Measurements from ENCODE around the gene MGRN1. TPM values are rescaled to one million over a fixed set of nuclear protein-coding genes. Genes with fewer than 3 reads are reported as not detected.
A peak's percentile ranks its signal among the peaks of the same experiment; 100 is the strongest.

The MGRN1 gene
- total RNA-seq, 2 donors from 2014 or later: 61.0 to 62.6 TPM

DNA sequence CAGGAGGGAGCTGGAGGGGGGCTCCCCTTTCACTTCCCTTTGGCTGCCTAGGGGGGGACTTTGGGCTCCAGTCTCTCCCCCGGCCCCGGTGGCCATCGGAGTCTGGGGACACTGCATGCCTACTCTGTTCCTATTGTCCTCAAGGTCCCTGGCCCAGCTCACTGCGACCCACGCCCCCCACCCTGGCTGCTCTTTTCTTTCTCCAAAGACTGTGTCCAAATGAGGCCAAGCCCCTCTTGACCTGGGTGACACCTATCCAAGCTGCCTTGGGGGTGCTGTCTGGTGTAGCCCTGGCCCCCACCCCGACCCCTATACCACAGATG is 22.8 kb upstream of the MGRN1 start:
- DNase-seq (ENCODE audit: low spot score): no peak
- intact Hi-C loops (cut with DNase I): no loop called here

DNA sequence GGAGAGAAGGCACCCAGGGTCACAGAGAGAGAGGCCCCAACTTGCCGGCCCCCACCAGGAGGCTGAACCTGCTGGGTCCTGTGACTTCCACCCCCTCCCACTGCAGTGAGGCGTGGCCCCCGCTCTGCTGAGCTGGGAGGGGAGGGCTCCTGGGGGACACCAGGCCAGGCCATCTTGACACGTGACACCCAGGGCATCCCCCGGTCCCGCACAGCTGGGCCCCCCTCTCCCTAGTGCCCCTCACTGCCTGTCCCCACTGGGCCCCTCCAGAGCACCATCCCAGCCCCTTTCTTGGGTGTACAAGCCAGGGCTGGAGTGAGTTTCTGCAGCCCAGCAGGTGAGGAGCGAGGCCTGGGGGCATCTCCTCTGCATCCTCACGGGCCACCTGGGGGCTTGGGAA is 22.3 kb upstream of the MGRN1 start:
- intact Hi-C loops (cut with DNase I): no loop called here
- no peak for DNase-seq (ENCODE audit: low spot score)

DNA sequence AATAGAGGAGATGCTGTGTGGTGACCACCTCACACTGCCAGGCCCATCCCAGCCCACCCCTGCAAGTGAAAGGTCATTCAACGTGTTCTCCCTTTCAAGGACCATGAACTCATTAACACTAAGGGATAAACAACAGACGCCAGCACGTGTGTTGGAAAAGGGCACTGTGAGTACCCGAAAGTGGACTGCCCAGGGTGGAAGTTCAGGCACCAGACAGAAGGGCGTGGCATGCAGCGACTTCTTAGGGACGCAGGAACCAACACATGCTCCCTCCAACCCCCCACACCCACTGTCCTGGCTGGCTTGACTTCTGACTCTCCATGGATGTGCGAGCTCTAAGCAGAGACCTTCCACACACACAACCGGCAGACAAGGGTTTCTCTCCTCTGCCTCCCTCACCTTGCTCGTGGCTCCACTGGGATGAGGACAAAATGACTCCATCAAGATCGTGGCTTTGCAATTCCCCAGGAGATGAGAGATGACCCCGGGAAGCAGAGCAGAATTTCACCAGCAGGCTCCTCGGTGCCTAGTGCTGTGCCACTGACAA is 20.9 kb upstream of the MGRN1 start:
- intact Hi-C loops (cut with DNase I): no loop called here
- DNase-seq (ENCODE audit: low spot score): no peak

DNA sequence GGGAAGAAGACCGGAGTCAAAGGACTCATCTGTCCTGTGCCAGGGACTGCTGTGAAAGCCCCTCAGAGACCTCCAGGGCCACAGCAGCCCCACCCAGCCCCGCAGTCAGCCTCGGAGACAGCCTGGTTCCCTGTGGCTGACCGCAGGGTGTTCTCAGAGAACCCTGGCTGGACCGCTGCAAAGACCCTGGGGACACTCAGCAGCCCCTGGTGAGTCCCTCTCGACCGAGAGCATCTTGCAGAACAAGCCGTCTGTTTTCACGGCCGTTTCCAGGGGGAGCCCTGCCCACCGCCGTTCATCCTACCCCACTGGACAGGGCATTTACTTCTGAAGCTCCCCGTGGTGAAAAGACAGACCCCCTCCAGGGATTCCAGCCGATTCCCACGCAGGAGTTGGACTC is 20.2 kb upstream of the MGRN1 start:
- DNase-seq (ENCODE audit: low spot score): no peak
- intact Hi-C loops (cut with DNase I): no loop called here

DNA sequence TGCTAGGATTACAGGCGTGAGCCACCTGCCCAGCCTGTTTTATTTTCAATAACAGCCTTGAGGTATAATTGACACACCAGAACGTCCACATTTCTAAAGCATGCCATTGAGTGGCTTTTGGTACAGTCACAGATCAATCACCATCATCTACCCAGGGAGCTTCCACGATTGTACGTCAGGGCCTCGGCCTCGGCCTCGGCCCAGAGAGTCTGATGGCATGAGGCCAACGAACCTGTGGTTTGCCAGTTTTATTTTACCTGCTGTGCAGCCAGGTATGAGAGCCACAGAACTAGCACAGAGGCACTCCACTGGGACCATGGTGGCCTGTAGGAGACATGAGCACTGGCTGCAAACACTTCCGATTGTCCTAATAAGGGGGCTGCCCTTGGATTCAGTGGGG is 18.3 kb upstream of the MGRN1 start:
- intact Hi-C loops (cut with DNase I): no loop called here
- DNase-seq (ENCODE audit: low spot score): no peak

DNA sequence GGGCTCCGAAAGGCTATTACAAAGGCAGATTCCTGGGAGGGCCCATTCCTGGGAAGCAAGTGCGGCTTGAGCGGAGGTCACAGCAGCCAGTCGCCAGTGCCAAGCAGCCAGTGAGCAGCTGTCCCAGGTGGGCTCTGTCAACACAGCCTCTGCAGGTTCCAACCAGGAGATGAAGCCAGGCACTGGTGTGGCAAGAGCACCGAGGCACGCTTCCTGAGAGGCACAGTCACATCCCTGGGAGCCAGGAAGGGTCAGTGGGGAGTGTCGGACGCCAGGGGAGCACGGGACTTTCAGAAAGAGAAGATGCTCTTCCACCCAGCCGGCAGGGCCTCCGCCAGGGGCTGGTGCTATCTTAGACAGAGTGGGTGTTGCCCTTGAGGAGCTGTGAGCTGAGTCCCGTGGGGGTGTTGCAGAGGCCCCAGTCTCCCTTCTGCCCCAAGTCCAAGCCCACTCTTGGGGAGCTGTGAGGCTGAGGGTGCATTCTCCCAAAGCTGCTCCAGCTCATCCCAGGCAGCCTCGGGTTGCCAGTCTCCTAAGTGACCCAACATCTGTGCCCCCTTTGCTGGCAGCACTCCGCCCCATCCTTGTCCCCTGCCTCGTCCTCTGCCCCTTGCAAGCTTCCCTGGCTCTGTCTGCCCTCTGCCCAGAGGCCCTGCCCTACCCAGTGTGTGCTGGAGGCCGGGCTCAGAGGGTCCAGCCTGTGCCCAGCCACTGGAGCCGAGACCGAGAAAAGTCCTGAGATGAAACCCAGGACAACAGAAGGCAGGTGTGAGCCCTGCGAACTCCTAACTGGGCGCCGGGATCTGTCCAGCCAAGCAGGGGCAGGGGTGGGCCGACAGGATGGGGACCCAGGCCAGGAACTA is 16.6 kb upstream of the MGRN1 start:
- DNase-seq (ENCODE audit: low spot score): no peak
- intact Hi-C loops (cut with DNase I): no loop called here

DNA sequence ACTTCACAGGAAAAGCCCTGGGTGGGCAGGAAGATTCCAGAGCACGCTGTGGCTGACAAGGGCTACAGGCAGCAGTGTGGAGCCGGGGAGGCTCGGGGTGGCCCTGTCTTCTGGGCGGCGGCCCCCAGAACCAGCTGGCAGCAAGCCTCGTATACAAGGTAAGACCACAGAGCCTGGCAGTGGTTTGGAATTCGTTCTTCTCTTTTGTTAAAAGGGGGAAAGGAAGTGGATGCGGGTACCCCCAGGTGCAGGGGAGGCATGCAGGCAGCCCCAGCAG is 16.0 kb upstream of the MGRN1 start:
- intact Hi-C loops (cut with DNase I): no loop called here
- no peak for DNase-seq (ENCODE audit: low spot score)

DNA sequence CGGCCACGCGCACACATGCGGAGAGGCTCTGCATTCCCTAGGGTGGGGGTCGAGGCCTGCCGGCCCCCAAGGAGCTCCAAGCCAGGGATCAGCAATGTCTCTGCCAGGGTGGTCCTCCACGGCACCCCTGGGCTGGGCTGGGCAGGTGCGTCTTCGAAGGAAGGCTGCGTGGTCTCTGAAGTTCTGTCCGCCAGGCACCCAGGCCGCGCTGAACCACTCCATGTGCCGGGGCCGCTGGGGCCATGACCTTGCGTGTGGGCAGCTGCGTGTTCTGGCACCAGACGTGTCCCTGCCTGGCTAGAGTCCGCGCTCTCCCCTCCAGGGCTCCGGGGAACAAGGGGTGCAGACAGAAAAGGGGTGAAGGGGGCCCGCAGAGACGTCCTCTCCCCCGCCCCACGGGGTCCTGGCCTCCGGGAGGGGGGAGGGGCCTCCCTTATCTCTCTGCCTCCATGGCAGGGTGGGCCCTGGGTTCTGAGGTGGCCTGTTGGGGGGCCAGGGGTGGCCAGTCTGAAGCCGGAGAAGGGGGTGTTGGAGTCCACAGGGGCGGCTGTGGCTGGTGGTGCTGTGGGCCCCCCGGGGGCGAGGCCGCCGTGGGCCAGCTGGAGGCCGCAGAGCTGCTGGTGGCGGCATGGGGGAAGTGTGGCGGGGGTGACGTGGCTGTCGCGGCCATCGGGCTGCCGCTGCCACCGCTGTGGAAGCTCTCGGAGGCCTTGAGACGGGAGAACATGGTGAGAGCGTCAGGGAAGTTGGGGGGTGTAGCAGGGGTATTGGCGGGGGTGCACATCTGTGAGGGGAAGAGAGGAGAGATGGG is 15.2 kb upstream of the MGRN1 start:
- DNase-seq (ENCODE audit: low spot score): no peak
- intact Hi-C loops (cut with DNase I): no loop called here

DNA sequence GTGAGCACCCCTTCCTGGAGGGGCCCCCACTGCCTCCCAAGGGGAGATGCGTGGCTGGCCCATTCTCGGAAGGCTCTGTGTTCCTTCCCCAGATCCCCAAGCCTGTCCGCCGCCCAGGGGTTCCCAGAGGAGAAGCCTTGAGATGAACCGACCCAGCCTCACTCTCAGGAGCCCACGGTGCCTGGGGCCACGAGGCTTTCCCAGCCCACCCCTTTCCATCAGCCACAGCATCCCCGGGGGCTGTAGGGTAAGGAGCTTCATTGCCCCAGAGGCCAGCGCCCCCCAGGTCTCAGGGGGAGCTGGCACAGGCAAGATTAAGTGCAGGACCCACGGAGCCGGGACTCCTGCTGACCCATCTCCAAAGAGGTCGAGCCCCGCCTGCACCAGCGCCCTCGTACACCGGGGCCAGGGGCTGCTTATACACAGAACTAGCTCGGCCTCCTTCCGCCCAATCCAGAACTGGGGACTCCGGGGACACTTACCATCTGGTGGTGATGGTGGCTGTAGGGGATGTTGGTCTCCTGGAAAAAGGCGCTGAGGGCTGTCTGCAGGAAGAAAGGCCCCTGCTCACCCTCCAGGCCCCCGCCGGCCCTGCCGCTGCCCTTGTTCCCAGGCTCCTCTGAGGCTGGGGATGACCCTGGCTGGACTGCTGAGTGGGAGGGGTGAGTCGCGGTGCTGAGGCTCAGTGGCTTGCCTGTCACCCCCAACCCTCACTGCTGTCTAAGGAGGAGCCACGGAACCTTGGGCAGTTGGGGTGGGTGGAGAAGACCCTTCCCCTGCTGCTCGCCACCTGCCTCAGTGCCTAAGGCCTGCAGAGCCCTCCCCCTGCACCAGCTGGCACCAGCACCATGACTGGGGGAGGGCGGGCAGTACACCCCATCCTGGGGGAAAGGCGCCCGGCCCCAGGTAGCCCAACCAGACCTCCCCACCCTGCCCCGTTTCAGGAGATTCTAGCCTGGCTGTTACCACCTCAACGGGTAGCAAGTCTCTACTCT is 14.3 kb upstream of the MGRN1 start:
- intact Hi-C loops (cut with DNase I): no loop called here

DNA sequence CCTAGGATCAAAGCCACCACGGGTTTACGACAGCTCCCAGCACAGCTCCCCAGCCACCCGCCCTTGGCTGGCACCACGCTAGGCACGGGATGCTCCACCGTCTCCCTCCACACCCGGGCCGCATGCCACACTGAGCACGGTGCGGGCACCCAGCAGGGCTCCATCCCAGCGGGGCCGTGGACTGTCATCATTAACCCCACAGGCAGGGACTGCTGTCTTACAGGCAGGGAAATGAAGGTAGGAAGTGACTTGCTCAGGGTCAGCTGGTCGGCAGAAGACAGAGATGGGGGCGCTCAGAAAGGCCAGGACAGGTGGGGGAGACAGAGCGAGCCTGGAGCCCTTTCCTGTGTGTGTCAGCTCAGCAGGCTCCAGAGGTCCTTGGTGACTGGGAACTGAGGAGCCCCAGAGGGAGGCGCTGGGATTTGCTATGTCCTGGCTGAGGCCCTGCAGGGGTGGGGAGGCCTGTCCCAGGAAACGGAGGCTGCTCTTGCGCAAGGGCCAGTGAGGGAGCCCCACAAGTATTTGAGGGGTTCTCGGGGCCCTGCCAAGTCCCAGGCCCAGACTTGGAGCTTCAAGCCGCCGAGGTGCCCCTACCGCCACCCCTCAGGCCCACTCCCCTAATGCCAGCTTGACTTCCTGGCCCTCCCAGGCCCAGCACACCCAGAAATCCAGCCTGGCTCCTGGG is 13.1 kb upstream of the MGRN1 start:
- intact Hi-C loops (cut with DNase I): no loop called here
- no peak for DNase-seq (ENCODE audit: low spot score)

More for the DNA sequence above, 14.3 kb upstream of the MGRN1 start:
- DNase-seq (ENCODE audit: low spot score): no peak

DNA sequence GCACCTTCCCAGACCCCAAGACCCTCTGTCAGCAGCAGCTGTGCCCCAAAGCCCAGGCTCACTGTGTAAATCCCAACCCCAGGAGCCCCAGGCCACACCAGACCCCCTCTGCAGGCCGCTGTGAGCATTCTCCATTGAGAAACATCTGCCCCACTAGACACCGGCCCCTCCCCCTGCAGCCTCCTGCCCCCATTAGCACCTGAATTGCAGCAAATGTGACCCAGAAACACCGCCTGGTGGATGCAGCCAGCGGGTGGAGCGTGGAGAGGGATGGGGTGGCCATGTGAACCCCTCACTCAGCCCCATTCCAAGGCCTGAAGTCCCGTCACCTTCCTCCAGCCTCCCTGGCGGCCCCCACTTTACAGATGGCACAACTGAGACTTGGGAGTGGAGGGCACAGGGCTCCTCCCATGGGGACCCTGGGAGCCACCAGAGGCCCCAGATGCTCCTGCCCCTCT is 12.1 kb upstream of the MGRN1 start:
- intact Hi-C loops (cut with DNase I): no loop called here
- DNase-seq (ENCODE audit: low spot score): no peak

DNA sequence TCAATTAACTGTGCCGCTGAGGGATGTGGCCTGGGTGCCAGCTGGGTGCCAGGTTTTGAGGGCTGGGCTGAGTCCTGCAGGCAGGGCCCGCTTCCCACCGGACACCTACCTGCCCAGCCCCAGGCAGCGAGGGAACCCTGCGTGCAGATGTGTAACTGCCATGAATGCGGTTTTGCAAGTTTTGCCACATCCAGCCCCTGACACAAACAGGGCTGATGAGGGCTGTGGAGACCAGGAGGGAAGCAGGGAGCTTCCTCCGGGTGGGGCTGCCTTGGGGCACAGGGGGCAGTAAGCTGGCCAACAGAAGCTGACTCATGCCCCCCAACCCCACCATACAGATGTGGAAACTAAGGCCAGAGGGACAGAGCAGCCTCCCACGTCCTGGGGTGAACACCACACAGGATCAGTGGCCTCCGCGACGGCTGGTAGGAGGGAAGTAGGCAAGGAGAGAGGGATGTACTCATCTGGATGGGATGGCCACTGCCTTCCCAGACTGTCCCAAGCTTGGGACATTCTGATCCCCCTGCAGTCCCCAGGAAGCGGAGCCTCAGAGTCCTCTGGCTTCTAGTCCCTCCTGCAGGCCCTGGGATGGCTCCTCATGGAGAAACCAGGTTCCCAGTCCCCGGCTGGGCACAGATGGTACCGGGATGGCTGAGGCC is 11.5 kb upstream of the MGRN1 start:
- DNase-seq (ENCODE audit: low spot score): no peak
- intact Hi-C loops (cut with DNase I): no loop called here

DNA sequence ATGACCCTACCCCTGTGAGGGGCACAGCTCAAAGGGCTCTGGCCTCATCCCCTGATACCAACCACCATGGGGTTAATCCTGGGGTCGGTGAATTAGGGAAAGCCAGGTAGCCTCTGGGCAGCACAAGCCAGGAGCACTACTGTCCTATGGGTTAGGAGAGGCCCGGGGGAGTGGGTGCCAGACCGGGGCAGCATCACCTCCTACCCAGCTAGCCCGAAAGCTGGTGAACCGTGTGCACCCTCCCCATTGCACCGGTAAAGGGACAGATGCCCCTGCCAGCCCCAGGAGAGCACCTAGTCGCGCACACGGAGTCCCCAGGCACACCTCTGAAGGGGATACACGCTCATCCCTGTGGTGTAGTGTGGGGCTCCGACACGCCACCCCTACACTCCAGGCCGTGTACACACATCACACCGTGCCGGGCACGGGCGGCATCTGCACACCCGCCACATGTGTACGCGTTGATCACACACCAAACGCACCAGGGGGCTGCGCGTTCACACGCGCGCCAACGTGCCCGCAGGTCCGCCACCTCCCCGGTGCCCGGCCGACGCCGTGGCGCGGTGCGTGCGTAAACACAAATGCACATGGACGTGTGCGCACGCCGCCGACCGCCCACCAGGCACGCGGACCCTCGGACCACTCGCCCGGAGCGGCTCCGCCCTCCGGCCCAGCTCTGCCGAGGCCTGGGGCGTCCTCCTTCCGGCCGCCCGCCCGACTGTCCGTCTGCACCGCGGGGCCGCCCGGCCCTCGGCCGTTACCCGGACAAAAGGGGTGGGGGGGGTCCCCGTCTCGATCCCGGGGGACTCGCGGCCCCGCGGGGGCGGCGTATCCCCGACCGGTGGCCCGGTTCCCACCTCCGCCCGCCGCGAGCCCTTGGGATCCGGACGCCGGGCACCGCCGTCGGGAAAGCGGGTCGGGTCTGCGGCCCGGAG is 10.7 kb upstream of the MGRN1 start:
- intact Hi-C loops (cut with DNase I): no loop called here
- DNase-seq (ENCODE audit: low spot score): no peak

DNA sequence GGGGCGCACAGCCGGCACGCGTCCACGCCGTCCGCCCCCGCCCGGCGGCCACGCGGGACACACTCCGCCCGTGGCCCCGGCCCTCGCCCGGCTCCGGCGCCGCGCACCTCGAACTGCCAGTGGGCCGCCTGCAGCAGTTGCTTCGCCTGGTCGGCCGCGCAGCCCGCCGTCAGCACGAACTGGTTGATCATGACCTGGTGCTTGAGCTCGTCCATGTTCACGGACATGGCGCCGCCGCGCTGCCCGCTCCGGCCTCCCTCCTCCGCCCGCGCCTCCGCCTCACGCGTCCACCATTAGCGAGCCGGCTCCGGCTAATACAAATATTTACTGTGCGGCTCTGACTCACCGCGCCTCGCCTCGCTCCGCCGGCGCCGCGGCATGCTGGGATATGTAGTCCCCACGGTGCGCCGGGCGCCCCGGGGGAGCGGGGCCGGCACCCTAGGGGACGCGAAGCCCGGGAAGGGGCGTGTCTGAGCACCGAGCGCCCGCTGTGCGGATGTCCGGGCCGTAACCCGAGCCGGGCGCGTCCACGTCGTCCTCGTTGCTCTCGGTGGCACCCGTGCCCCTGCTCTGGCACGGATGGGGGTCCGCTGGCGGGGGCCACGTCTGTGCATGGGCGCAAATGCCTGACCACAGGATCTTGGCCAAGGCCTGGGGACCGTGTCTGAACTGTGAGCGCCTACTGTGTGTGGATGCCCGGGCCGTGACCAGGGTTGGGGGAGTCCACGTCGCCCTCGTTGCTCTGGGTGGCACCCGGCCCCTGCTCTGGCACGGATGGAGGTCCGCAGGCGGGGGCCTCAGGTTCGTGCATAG is 9.8 kb upstream of the MGRN1 start, which contains the start of gene UBALD1:
TSS of gene UBALD1 (minus strand) at position 318 of the 813 bp plus-strand sequence. CDS start at position 227, 91 bp downstream.
- intact Hi-C loops (cut with DNase I): no loop called here
- DNase-seq (ENCODE audit: low spot score): peak; percentile 96

DNA sequence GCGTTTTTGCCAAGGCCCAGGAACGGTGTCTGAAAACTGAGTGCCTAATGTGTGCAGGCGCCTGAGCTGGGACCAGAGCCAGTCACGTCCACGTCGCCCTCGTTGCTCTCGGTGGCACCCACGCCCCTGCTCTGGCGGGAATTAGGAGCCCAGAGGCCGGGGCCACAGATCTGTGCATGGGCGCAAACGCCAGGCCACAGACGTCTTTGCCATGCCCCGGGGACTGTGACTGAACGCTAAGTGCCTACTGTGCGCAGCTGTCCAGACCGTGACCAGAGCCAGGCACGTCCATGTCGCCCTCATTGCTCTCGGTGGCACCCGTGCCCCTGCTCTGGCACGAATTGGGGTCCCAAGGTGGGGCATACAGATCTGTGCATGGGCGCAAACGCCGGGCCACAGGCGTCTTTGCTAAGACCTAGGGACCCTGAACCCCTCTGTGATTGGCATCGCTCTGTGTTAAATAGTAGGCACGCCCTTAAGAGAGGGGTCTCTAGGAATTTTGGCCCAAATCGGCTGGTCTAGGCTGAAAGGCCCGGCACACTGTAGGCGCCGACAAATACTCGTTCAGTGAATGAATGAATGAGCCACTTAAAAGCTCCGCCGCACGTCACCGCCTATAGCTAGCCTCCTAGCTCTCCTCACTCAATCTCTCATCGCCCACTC is 9.1 kb upstream of the MGRN1 start:
- intact Hi-C loops (cut with DNase I): no loop called here
- no peak for DNase-seq (ENCODE audit: low spot score)
